Hepatocyte (in vitro differentiated cells): ENCODE measurements around the gene TTLL12. TPM values are rescaled to one million over a fixed set of nuclear protein-coding genes. Genes with fewer than 3 reads are reported as not detected.

Experiments used
- DNase-seq: peaks from one replicate; pipeline ENCODE4 v3.0.0-alpha.2; 2016; ENCODE audit warnings: low spot score
- H2AFZ ChIP-seq: fragments of 200-600 bp; sonication (generic); 2 replicates; pipeline ENCODE4 v1.6.0; 2016; ENCODE audit warnings: antibody characterized with exemption, mild to moderate bottlenecking
- H3K27ac ChIP-seq: fragments of 200-600 bp; sonication (generic); 2 replicates; pipeline ENCODE4 v1.5.1; 2016; ENCODE audit warnings: mild to moderate bottlenecking
- H3K27me3 ChIP-seq: fragments of 200-600 bp; sonication (generic); 2 replicates; pipeline ENCODE4 v1.6.1; 2016
- H3K36me3 ChIP-seq: fragments of 200-600 bp; sonication (generic); replicated peaks from 2 replicates; pipeline ENCODE4 v1.5.1; 2016; ENCODE audit warnings: low read depth; ENCODE audit not compliant: insufficient read depth
- H3K4me1 ChIP-seq: fragments of 200-600 bp; sonication (generic); 2 replicates; pipeline ENCODE4 v1.5.1; 2016; ENCODE audit warnings: mild to moderate bottlenecking, moderate library complexity; ENCODE audit not compliant: insufficient read depth
- H3K4me2 ChIP-seq: fragments of 200-600 bp; sonication (generic); 2 replicates; pipeline ENCODE4 v1.6.0; 2016
- H3K4me3 ChIP-seq: fragments of 200-600 bp; sonication (generic); 2 replicates; pipeline ENCODE4 v1.5.1; 2016; ENCODE audit warnings: mild to moderate bottlenecking
- H3K79me2 ChIP-seq: fragments of 200-600 bp; sonication (generic); 2 replicates; pipeline ENCODE4 v1.6.0; 2017; ENCODE audit warnings: mild to moderate bottlenecking
- H3K9me2 ChIP-seq: fragments of 200-600 bp; sonication (generic); replicated peaks from 2 replicates; pipeline ENCODE4 v1.6.0; 2017; ENCODE audit warnings: mild to moderate bottlenecking; ENCODE audit not compliant: insufficient read depth
- H3K9me3 ChIP-seq: fragments of 200-600 bp; sonication (generic); 2 replicates; pipeline ENCODE4 v1.5.1; 2016; ENCODE audit warnings: low read depth, mild to moderate bottlenecking
- H4K20me1 ChIP-seq: fragments of 200-600 bp; sonication (generic); 2 replicates; pipeline ENCODE4 v1.6.0; 2016; ENCODE audit warnings: mild to moderate bottlenecking; ENCODE audit not compliant: insufficient read depth, poor library complexity, severe bottlenecking
- EZH2 ChIP-seq: fragments of 200-600 bp; sonication (generic); IDR thresholded peaks from 2 replicates; pipeline ENCODE4 v1.6.1; 2016; ENCODE audit warnings: antibody characterized with exemption, mild to moderate bottlenecking, borderline replicate concordance
- EZH2phosphoT487 ChIP-seq: fragments of 200-600 bp; sonication (generic); IDR thresholded peaks from one replicate; pipeline ENCODE4 v1.6.1; 2018; ENCODE audit warnings: antibody characterized with exemption, mild to moderate bottlenecking, low read depth, moderate library complexity; ENCODE audit not compliant: unreplicated experiment, severe bottlenecking
- WGBS: methylation state at CpG from one replicate; pipeline ENCODE4 v1.1.6; 2016; ENCODE audit warnings: low lambda C conversion rate; ENCODE audit errors: missing lambda C conversion rate; 5-methylcytosine and 5-hydroxymethylcytosine counted together
- polyA plus RNA-seq: library from polyadenylated mRNA; unstranded; fragments of >200 nt; fragmentation: Nextera tagmentation; extraction: Ambion mirVana; gene quantifications from 2 replicates; pipeline ENCODE4 v1.2.1, GENCODE V29; 2016
- total RNA-seq: library from RNA; depleted of rRNA; stranded (reverse); fragments of >200 nt; gene quantifications from 2 replicates; pipeline ENCODE4 v1.2.3, GENCODE V29; 2014
- TF ChIP-seq, protein P1 (sequence below): fragments of 200-600 bp; sonication (generic); IDR thresholded peaks from 2 replicates; pipeline ENCODE4 v1.5.1; 2016; ENCODE audit warnings: antibody characterized with exemption, mild to moderate bottlenecking; ENCODE audit not compliant: poor library complexity

The TTLL12 gene
- total and polyA plus RNA-seq, 2 experiments from 2014 or later: 40.9 to 50.3 TPM

DNA sequence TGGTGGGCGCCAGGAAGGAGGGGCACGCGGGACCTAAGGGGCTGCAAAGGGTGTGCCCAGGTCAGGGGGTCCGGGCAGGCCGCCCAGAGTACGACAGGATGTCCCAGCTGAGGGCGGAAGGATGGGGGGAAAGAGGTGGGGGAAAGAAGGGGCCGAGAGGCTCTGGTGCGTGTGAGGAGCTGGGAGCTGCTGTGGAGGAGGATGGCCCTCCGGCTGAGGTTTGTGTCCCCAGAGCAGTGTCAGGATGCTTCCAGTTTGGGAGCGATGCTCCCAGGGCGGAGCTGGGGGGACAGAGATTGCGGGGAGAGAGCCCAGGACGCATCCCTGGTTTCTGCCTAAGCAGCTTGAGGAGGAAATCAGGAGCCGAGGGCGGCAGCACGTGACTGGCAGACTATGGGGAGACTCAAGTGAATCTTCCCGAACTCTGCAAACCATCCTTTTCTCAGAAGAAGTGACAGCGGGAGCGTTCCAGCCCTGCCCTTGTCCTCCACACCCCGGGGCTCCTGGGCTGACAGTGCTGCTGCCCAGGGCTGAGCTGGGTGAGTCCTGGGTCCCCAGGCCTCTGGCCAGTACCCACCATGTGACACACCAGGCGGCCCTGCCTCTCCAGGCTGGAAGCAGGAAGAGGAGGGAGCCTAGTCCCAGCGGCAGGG is 19.7 kb upstream of the TTLL12 start:
- TF ChIP-seq EZH2: no peak
- no peaks in the 10 kb centered on the region for H3K79me2 ChIP-seq
- no peak overlapping the region for H3K4me3 ChIP-seq
- H2AFZ ChIP-seq: no peak overlapping the region
- no peak overlapping the region for H3K4me2 ChIP-seq
- no peaks in the 10 kb centered on the region for H4K20me1 ChIP-seq
- H3K9me2 ChIP-seq: no peaks in the 10 kb centered on the region
- H3K36me3 ChIP-seq: no peaks in the 10 kb centered on the region
- no peak overlapping the region for H3K27ac ChIP-seq
- no peaks in the 10 kb centered on the region for H3K27me3 ChIP-seq
- WGBS: 78% methylated on average over 19 of the region's 23 CpGs
- H3K4me1 ChIP-seq: no peaks in the 10 kb centered on the region
- DNase-seq: no peak
- no peaks in the 10 kb centered on the region for H3K9me3 ChIP-seq

DNA sequence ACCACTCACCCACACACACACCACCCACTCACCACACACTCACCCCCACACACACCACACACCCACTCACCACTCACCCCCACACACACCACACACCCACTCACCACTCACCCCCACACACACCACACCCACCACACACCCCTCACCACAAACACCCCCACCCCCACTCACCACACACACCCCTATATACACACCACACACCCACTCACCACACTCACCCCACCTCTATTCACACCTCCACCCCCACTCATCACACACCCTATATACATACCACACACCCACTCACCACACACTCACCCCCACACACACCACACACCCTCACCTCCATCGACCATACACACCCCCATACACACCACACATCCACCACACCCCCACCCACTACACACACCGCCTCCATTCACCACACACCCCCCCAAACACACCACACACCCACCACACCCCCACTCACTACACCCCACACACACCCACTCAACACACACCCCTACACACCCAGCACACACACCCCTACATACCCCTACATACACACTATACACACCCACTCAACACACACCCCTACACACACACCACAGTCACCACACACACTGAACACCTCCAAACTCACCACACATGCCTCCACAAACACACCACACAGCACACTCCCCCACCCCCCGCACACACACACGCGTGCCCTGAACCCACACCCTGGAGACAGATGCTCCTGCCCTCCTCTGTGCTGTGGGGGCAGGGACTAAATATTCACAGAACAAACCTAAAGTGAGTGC is 19.0 kb upstream of the TTLL12 start:
- H4K20me1 ChIP-seq: no peaks in the 10 kb centered on the region
- no peaks in the 10 kb centered on the region for H3K9me3 ChIP-seq
- no peaks in the 10 kb centered on the region for H3K4me1 ChIP-seq
- H3K9me2 ChIP-seq: no peaks in the 10 kb centered on the region
- H3K4me2 ChIP-seq: no peak overlapping the region
- no peaks in the 10 kb centered on the region for H3K27me3 ChIP-seq
- H2AFZ ChIP-seq: no peak overlapping the region
- H3K36me3 ChIP-seq: no peaks in the 10 kb centered on the region
- no peak for DNase-seq
- H3K4me3 ChIP-seq: no peak overlapping the region
- H3K27ac ChIP-seq: no peak overlapping the region
- H3K79me2 ChIP-seq: no peaks in the 10 kb centered on the region
- WGBS: 91% methylated on average over 3 of the region's 5 CpGs
- TF ChIP-seq EZH2: no peak
- TF ChIP-seq, protein P1, sequence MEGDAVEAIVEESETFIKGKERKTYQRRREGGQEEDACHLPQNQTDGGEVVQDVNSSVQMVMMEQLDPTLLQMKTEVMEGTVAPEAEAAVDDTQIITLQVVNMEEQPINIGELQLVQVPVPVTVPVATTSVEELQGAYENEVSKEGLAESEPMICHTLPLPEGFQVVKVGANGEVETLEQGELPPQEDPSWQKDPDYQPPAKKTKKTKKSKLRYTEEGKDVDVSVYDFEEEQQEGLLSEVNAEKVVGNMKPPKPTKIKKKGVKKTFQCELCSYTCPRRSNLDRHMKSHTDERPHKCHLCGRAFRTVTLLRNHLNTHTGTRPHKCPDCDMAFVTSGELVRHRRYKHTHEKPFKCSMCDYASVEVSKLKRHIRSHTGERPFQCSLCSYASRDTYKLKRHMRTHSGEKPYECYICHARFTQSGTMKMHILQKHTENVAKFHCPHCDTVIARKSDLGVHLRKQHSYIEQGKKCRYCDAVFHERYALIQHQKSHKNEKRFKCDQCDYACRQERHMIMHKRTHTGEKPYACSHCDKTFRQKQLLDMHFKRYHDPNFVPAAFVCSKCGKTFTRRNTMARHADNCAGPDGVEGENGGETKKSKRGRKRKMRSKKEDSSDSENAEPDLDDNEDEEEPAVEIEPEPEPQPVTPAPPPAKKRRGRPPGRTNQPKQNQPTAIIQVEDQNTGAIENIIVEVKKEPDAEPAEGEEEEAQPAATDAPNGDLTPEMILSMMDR: no peak
- no peak for TF ChIP-seq EZH2phosphoT487

DNA sequence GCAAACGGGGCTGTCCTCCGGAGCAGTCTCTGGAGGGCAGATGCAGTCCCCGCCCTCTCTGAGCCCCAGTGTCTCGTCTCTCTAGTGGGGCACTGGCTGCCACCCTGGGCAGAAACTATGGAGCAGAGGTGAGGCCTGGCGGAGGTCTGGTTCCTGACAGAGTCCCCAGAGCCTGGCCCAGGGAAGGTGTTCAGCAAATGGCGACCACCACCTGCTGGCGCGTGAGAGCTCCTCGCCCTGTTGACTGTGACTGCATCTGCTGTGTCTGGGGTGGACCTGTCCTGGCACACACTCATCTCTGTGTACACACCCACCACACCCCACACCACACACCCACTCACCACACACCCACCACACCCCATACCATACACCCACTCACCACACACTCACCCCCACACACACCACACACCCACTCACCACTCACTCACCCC is 18.3 kb upstream of the TTLL12 start:
- DNase-seq: no peak
- Histone ChIP-seq H2AFZ (no peak overlapping the region), H3K4me1 (no peaks in the 10 kb centered on the region), H3K27ac (no peak overlapping the region), H4K20me1 (no peaks in the 10 kb centered on the region), H3K9me3 (no peaks in the 10 kb centered on the region), H3K4me2 (no peak overlapping the region), H3K36me3 (no peaks in the 10 kb centered on the region), H3K27me3 (no peaks in the 10 kb centered on the region), H3K79me2 (no peaks in the 10 kb centered on the region), H3K4me3 (no peak overlapping the region), H3K9me2 (no peaks in the 10 kb centered on the region)
- TF ChIP-seq, protein P1: no peak
- TF ChIP-seq EZH2 (no peak), EZH2phosphoT487 (no peak)
- 86% methylated on average over 8 of the region's 9 CpGs for WGBS

DNA sequence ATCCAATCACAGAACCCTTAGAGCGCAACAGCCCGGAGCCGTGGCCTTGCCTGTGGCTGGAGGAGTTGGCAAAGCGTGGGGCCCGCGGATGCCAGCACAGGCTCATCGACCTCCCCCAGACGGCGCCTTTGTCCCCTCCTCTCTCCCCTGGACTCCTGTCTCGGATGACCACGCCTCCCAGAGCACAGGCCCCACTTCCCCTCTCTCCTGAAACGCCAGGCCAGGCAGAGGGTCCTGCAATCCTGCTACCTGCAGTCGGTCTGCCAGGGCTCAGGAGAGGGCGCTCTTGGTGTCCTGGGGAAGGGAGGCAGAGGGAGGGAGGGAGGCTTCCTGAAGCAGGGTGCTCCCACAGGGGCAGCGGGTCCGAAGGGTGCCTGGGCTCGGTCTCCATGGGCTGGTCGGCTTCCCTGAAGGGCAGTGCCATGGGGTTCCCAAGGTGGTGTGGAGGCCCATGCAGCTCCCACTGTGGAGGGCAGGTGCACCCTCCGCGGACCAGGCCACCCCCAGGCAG is 16.6 kb upstream of the TTLL12 start:
- 66% methylated on average over 20 of the region's 20 CpGs for WGBS
- H3K27ac ChIP-seq: no peak overlapping the region
- H2AFZ ChIP-seq: no peak overlapping the region
- H4K20me1 ChIP-seq: no peaks in the 10 kb centered on the region
- no peak overlapping the region for H3K4me2 ChIP-seq
- TF ChIP-seq, protein P1: no peak
- TF ChIP-seq EZH2: no peak
- no peak for TF ChIP-seq EZH2phosphoT487
- H3K27me3 ChIP-seq: no peaks in the 10 kb centered on the region
- no peak overlapping the region for H3K4me3 ChIP-seq
- no peaks in the 10 kb centered on the region for H3K9me3 ChIP-seq
- H3K9me2 ChIP-seq: no peaks in the 10 kb centered on the region
- no peaks in the 10 kb centered on the region for H3K4me1 ChIP-seq
- no peaks in the 10 kb centered on the region for H3K79me2 ChIP-seq
- no peak for DNase-seq
- H3K36me3 ChIP-seq: no peaks in the 10 kb centered on the region
